GM06990 (cell line): ENCODE results near the gene USP10.
A peak's percentile ranks its signal among the peaks of the same experiment; 100 is the strongest.

Experiments used
- DNase-seq: peaks from one replicate; pipeline ENCODE4 v3.0.0-alpha.2; 2011; ENCODE audit not compliant: insufficient read length; ENCODE audit errors: extremely low read depth
- H3K27me3 ChIP-seq: replicated peaks from 2 replicates; pipeline ENCODE4 v1.6.0; 2011; ENCODE audit warnings: low read length; ENCODE audit not compliant: control insufficient read depth, insufficient read depth
- H3K36me3 ChIP-seq: 2 replicates; pipeline ENCODE4 v1.5.1; 2011; ENCODE audit warnings: low read length; ENCODE audit not compliant: control insufficient read depth, insufficient read depth
- H3K4me3 ChIP-seq: replicated peaks from 2 replicates; pipeline ENCODE4 v1.5.1; 2011; ENCODE audit warnings: low read depth, mild to moderate bottlenecking, control low read depth, low read length
- CTCF ChIP-seq: IDR thresholded peaks from 2 replicates; pipeline ENCODE4 v1.5.1; 2011; ENCODE audit warnings: low read length, control low read depth, mild to moderate bottlenecking, inconsistent platforms; ENCODE audit not compliant: insufficient read depth, poor library complexity, severe bottlenecking

The USP10 gene

GRCh38 chr16:84694980-84695379 is 4.8 kb upstream of the USP10 start:
- H3K27me3 ChIP-seq: no peaks in the 10 kb centered on the region
- TF ChIP-seq CTCF: no peak
- no peak for DNase-seq
- no peaks in the 10 kb centered on the region for H3K36me3 ChIP-seq
- no peak overlapping the region for H3K4me3 ChIP-seq

GRCh38 chr16:84699147-84699711 is 571 bp upstream of the USP10 start:
- Histone ChIP-seq H3K27me3 (no peaks in the 10 kb centered on the region), H3K4me3 (peak overlapping the region; percentile 83), H3K36me3 (no peaks in the 10 kb centered on the region)
- TF ChIP-seq CTCF: no peak
- DNase-seq: no peak

- DNase-seq: peak; percentile 19
- no peak for TF ChIP-seq CTCF
- H3K4me3 ChIP-seq: peak overlapping the region; percentile 83
- H3K36me3 ChIP-seq: no peaks in the 10 kb centered on the region; the same call in 1 of the 2 replicates
- H3K27me3 ChIP-seq: no peaks in the 10 kb centered on the region
Observed at GRCh38 chr16:84700446-84701300, 873 bp downstream of the USP10 start.

GRCh38 chr16:84703681-84704080 is 3.9 kb downstream of the USP10 start:
- no peak for DNase-seq
- TF ChIP-seq CTCF: no peak
- H3K27me3 ChIP-seq: no peaks in the 10 kb centered on the region
- no peak overlapping the region for H3K4me3 ChIP-seq
- H3K36me3 ChIP-seq: no peaks in the 10 kb centered on the region; the same call in 1 of the 2 replicates

DNA sequence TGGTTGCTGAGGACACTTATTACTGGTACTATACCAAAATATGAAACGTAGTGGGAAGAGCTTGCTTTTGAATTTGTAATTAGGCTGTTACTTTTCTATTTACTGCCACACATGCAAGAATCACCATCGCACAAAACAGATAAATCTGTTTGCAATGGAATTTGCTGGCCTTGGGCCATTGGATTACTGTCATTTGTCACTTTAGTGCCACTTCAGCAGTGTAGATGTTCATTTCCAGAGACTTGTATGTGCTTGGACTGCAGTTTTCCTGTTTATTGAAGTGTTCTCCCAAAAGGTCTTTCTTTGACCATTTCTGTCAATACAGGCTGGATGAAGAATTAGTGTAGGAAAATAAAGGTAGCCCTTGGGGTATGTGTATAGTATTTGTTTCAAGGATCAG is 4.5 kb downstream of the USP10 start:
- no peak for TF ChIP-seq CTCF
- no peaks in the 10 kb centered on the region; the same call in none of the 2 replicates for H3K36me3 ChIP-seq
- DNase-seq: no peak
- no peaks in the 10 kb centered on the region for H3K27me3 ChIP-seq
- no peak overlapping the region for H3K4me3 ChIP-seq
